Kidney (tissue), 14 donors: Measurements from ENCODE around the gene PDZD2. TPM values are rescaled to one million over a fixed set of nuclear protein-coding genes. Genes with fewer than 3 reads are reported as not detected.

ENCODE experiments used
- DNase-seq, 5 donors: peaks; one replicate each; pipeline ENCODE4 v3.0.0-alpha.2; 2013 to 2020
- FAIRE-seq: peaks from 2 replicates; lab custom pipeline; 2012; peaks lifted over from hg19 to GRCh38; lab: Jason Lieb, UNC
- H3K27ac ChIP-seq, 2 donors: one replicate each; pipeline ENCODE4 v1.7.0; 2013; ENCODE audit warnings: low read depth in 2 of 2, low read length in 2 of 2, inconsistent platforms in 1 of 2
- H3K27me3 ChIP-seq: one replicate; pipeline ENCODE4 v1.7.1; 2013; ENCODE audit warnings: low read length, inconsistent platforms; ENCODE audit not compliant: control insufficient read depth, insufficient read depth
- H3K36me3 ChIP-seq, 3 donors: one replicate each; pipeline versions ENCODE4 v1.7.0 to v1.7.1; 2013; ENCODE audit warnings: low read length in 3 of 3, control low read depth in 1 of 3, inconsistent platforms in 1 of 3; ENCODE audit not compliant: insufficient read depth in 3 of 3, control insufficient read depth in 2 of 3
- H3K4me1 ChIP-seq, 3 donors: one replicate each; pipeline versions ENCODE4 v1.7.0 to v1.7.1; 2013; ENCODE audit warnings: low read length in 3 of 3, inconsistent platforms in 1 of 3, low read depth in 1 of 3; ENCODE audit not compliant: control insufficient read depth in 2 of 3, insufficient read depth in 2 of 3
- H3K4me3 ChIP-seq, 3 donors: one replicate each; pipeline versions ENCODE4 v1.7.0 to v1.8.1; 2013; ENCODE audit warnings: low read length in 3 of 3, control low read depth in 1 of 3, inconsistent platforms in 1 of 3
- H3K9ac ChIP-seq, 3 donors: one replicate each; pipeline versions ENCODE4 v1.7.0 to v1.7.1; 2013; ENCODE audit warnings: low read length in 3 of 3, control low read depth in 1 of 3, inconsistent platforms in 1 of 3
- H3K9me3 ChIP-seq, 3 donors: one replicate each; pipeline versions ENCODE4 v1.7.0 to v1.7.1; 2013; ENCODE audit warnings: low read length in 3 of 3, control low read depth in 1 of 3, inconsistent platforms in 1 of 3; ENCODE audit not compliant: control insufficient read depth in 2 of 3, insufficient read depth in 1 of 3
- intact Hi-C: fragments of 100-400 bp; cut with DNase I; formaldehyde crosslinking; loops from one replicate; pipeline ENCODE4 v1.11.1; 2022
- polyA plus RNA-seq: library from polyadenylated mRNA; stranded (reverse); fragments of 350-450 nt; fragmentation: Illumina TruSeq; extraction: RNeasy Lipid Tissue Mini Kit (QIAGEN cat#74804); gene quantifications from one replicate; pipeline ENCODE4 v1.2.3, GENCODE V29; 2014; ENCODE audit warnings: low read depth, low replicate concordance; ENCODE audit not compliant: insufficient read depth
- total RNA-seq: library from RNA; stranded (reverse); fragmentation: NEBNext Ultra II Directional; extraction: Animal tissue kit (Norgen Biotek cat#: 25700); gene quantifications from one replicate; pipeline ENCODE4 v1.2.1, GENCODE V29; 2021
- TF ChIP-seq, protein P1 (sequence below): IDR thresholded peaks from 3 replicates; pipeline ENCODE4 v1.5.1; 2012; ENCODE audit warnings: mild to moderate bottlenecking, moderate library complexity, borderline replicate concordance; ENCODE audit not compliant: insufficient read depth; ENCODE audit errors: extremely low read depth
- donor health status: control.
- donor health status: control.
- donor health status: control.
- donor health status: control.
- donor health status: control.
- donor health status: DM: yes; HTN: yes; CAD: no.
- donor health status: Normal renal cell carcinoma (clear cell type).

PDZD2 gene
- total and polyA plus RNA-seq, 2 donors from 2014 or later = 6.2 to 14.8 TPM

DNA sequence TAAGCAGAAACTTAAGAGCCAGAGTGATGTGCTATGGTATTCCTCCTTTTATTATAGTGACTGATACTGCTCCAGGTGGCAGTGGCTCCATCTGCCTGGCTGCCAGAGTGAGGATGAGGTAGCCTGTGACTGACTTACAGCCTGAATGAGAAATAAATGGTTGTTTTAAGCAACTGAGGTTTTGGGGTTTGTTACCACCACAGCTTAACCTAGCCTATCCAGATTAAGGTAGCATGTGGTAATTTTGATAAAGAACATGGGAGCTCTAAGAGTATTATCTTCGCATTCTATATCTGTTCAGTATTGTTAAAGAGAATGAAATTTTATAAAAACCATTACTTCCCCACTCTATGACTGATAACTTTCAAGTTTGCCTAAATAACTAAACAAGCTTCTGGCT lies 496.2 kb downstream of the PDZD2 start:
- Histone ChIP-seq H3K4me1 (no peaks in the 10 kb centered on the region), H3K27me3 (no peaks in the 10 kb centered on the region), H3K27ac (no peak overlapping the region), H3K4me3 (no peak overlapping the region), H3K9me3 (no peaks in the 10 kb centered on the region), H3K36me3 (peaks cover 3 to 14% (median 4%) of the 10 kb centered on the region in 3 donors), H3K9ac (no peak overlapping the region)
- intact Hi-C loops = no loop called here
- TF ChIP-seq, protein P1, sequence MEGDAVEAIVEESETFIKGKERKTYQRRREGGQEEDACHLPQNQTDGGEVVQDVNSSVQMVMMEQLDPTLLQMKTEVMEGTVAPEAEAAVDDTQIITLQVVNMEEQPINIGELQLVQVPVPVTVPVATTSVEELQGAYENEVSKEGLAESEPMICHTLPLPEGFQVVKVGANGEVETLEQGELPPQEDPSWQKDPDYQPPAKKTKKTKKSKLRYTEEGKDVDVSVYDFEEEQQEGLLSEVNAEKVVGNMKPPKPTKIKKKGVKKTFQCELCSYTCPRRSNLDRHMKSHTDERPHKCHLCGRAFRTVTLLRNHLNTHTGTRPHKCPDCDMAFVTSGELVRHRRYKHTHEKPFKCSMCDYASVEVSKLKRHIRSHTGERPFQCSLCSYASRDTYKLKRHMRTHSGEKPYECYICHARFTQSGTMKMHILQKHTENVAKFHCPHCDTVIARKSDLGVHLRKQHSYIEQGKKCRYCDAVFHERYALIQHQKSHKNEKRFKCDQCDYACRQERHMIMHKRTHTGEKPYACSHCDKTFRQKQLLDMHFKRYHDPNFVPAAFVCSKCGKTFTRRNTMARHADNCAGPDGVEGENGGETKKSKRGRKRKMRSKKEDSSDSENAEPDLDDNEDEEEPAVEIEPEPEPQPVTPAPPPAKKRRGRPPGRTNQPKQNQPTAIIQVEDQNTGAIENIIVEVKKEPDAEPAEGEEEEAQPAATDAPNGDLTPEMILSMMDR = no peak
- DNase-seq (no peak), FAIRE-seq (no peak)

DNA sequence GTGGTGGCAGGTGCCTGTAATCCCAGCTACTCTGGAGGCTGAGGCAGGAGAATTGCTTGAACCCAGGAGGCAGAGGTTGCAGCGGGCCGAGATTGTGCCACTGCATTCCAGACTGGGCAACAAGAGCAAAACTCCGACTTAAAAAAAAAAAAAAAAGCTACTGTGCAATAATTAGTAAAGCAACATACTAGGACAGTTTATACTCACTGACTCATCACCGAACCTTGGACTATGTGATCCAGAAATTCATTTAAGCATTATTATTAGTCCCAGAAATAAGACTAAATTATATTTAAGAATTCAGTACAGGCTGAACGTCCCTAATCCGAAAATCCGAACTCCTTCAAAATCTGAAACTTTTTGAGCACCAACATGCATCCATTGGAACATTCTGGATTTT lies 497.4 kb downstream of the PDZD2 start:
- no peak for FAIRE-seq

DNA sequence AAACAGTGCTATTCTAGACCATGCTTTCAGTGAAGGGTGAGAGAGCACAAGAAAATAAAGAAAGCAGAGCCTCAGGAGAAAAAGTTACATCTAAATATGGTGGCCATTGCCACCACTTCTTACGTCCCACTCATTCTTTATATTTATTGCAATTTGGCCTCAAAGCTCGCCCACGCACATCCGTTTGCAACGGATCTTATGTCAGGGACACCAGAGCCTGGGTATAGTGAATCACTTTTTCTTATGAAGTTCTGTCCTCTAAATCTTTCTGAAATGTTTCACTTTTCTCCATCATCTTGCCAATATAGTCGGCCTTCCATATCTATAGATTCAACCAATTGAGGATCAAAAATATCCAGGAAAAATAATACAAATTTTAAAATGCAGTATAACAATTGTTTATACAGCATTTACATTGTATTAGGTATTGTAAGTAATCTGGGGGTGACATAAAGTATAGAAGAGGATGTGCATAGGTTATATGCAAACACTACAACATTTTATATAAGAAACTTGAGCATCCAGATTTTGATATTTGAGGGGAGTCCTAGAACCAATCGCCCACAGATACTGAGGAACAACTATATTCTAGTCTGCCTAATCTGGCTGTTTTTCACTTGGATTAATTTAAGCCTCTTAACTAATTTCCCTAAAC lies 500.0 kb downstream of the PDZD2 start:
- H3K27me3 ChIP-seq = no peaks in the 10 kb centered on the region
- H3K4me3 ChIP-seq = no peak overlapping the region
- H3K4me1 ChIP-seq = peaks cover 0 to 6% (median 0%) of the 10 kb centered on the region in 3 donors
- intact Hi-C loops = no loop called here
- TF ChIP-seq, protein P1 = no peak
- no peak overlapping the region for H3K27ac ChIP-seq
- DNase-seq (peak in 1 of 5 donors; percentile 19), FAIRE-seq (no peak)
- peaks cover 3 to 9% (median 4%) of the 10 kb centered on the region in 3 donors for H3K36me3 ChIP-seq
- no peak overlapping the region for H3K9ac ChIP-seq
- no peaks in the 10 kb centered on the region for H3K9me3 ChIP-seq

More for the DNA sequence above, 497.4 kb downstream of the PDZD2 start:
- Histone ChIP-seq H3K4me3 (no peak overlapping the region), H3K27ac (no peak overlapping the region), H3K9me3 (no peaks in the 10 kb centered on the region), H3K27me3 (no peaks in the 10 kb centered on the region), H3K9ac (no peak overlapping the region), H3K4me1 (no peaks in the 10 kb centered on the region), H3K36me3 (peaks cover 3 to 14% (median 4%) of the 10 kb centered on the region in 3 donors)
- TF ChIP-seq, protein P1 = no peak
- no peak for DNase-seq
- intact Hi-C loops = no loop called here
